GM18526 (cell line): ENCODE results near the gene SH3GL2.

Experiments
- POLR2A ChIP-seq: IDR thresholded peaks from 3 replicates; pipeline ENCODE4 v1.6.1; 2011; ENCODE audit not compliant: insufficient read length; ENCODE audit errors: extremely low read depth

The SH3GL2 gene

DNA sequence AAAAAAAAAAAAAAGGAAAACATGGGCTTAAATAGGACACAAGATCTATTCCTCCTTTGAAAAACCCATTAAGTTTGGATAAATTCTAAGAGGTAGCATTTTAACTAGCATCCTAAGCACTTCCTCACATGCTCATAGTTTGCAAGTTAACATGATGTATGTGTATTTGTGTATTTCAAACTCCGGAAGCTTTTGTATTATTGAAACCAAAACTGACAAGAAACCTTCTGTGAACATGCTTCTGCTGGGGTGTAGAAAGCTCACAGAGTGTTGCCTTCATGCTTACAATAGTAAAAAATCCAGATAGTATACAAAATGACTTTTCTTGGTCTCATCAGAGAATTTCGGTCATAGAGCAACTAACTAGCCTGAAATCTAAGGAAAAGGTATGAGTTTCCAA, 103.8 kb downstream of the SH3GL2 start:
- no peak for TF ChIP-seq POLR2A

DNA sequence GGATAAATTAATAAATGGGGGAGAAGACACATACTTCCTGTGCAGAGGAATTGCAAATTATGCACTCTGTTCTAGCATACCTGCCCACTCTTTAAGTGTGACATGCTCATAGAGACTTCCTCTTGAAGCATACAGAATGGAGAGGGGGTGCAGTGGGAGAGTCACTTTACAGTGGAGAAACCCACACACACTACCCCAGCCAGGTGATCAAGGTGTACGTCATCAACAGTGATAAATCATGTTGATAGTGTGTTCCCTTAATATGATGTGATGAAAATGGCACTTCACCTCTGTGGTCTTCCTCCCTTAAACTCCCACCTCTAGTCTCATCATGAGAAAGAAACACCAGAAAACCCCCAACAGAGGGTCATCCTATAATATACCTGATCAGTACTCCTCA, 110.0 kb downstream of the SH3GL2 start:
- TF ChIP-seq POLR2A = no peak

DNA sequence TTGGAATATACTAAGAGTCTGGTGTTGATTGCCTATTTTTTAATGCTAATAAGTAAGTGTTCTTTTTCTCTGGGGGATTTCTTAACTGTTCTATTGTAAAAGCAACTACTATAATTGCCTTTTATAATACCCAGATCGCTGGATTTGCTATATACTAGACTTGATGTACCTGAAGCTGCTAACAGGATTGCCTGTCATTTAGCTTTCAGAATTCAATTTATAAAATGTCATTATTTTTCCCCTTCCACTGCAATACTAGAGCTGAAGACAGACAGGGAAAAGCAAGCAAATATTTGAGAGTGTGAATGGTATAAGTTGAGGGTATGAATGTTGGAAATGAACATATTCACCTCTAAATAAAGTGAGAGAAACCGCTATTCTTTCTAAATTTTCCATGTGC, 115.5 kb downstream of the SH3GL2 start:
- no peak for TF ChIP-seq POLR2A

DNA sequence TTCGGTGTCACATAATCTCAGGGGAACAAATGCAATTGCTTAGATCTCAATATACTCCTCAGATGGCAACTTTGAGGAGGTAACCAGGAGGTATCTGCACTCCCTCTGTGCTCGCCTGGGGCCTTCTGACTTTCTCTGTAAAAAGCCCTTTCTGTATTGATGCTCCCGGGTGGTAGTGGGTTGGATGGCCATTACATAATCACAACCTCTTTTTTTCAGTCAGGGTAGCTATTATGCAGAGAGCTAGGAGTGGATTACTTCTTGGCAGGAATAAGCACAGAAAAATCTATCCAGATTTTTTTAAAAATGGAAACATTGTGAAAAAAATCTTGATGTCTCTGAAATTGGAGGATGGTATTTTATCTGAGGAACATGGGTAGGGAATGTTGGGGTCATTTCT, 116.6 kb downstream of the SH3GL2 start:
- no peak for TF ChIP-seq POLR2A

DNA sequence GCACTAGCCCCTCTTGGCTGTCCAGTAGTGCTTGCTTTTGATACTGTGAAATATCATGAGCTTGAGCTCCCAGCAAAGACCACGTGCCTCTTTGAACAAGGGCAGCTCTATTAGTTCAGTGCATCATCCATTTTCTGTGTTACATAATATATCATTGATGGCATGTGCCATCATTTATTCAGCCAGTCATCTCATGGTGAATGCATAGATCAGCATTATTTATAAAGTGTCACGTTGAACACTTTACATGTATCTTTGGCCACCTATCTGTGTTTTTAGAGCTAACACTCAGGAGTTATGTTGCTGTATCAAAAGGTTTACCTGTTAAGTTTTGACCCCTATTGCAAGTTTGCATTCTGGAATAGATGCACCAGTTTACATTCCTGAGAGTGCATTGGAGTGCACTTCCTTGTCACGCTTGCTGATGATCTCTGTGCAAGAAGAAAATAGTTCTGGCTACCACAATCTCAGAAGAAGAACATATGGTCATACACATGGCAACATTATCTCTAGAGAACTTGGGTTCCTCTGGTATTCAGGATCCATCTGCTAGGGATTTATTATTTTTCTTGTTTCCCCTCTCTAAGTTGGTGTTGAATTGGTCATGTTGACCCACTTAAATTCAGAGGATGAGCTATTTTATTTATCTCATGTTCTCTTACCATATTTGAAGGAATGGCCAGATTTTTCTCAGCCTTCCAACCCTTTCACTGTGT, 120.9 kb downstream of the SH3GL2 start:
- no peak for TF ChIP-seq POLR2A

DNA sequence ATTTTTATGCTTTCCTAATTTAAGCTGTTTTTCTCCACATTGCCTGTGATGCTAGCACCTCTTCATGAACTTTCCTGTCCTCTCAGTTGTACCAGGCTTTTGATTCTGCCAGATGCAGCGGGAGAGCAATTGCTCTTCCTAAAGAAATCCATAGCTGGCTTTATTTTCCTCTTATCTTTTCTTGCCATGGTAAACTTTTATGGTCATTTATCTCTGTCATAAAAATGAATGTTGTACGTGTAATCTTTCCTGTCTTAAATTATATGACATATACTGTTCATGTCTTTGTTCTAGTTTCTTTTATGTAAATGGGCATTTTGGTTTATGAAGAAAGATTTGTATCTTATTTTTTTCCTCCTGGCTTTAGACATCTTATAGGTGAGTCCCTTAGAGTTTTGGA, 127.5 kb downstream of the SH3GL2 start:
- TF ChIP-seq POLR2A = no peak

DNA sequence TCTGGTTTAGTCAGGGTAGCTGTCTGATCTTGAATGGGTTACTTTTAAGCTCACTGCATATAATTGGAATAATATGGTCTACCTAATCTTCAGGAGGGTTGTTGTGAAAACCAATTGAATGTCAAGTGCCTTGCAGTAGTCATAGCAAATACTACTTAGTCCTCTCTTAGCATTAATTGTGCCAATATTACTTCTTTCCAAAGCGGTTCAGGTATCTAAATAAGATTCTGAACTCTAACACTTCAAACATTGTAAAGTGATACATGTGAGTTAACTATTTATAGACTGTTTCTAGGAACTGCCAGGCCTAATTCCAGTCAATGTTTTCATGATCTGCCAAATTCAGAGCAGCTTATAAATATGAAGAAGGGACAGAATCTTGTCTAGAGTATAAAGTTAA, 140.2 kb downstream of the SH3GL2 start:
- TF ChIP-seq POLR2A = no peak

DNA sequence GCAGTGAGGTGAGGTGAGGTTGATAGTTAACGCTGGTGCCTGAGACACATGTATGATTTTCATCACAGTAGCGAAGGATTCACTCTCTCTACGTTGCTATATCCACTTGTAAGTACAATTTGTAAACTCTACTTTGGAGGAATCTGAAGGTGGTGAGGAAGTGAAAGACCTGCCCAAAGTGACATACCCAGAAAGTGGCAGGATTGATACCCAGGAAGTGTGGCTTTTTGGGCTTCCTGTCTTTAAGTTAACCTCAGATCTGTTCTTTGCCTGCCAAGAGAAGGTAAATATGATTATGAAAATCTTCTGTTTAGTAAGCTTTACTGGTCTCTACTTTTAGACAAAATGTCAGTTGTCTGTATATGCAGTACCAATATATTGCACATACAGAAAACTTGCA, 143.1 kb downstream of the SH3GL2 start:
- no peak for TF ChIP-seq POLR2A

DNA sequence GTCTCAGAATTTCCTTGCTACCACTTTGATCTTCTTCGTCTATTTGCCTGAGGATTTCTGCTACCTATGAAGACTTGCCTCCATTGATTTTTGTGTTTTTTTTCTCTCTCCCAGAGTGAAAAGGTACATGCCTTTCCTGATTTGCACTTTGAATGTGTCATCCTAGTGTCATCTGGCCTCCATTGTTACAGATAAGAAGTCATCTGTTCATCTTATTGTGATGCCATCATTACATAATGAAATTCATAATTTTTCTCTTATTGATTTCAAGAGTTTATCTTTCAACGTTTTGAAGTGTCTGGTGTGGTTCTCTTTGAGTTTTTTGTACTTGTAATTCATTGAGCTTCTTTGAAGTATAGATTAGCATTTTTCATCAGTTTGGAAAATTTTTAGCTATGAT, 144.8 kb downstream of the SH3GL2 start:
- no peak for TF ChIP-seq POLR2A

DNA sequence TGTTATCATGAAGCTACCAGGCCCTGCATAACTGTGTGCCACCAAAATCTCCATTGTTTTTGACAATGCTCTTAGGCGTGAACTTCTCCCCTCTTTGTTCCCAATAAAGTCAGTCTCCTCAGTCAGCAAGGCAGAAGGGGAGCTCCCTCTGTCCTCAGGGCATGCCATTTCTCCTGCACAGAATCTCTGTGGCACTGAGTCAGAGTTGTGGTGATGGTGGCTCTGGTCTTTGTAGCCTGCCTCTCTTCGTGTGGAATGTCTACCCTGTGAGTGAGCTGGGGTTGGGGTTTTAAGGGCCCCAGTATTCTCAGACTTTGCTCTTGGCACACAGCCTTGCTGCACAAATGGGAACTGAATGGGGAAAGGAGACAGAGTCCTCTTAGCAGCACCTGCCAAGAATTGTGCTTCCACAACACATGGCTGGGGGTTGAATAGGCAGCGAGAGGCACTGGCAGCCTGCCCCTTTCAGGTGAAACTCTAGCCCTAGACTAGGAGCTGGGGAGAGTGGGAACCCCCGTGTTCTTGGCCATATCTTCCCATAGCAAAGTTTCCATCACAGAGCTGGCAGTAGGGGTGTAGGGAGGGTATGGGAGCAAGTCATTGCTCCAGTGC, 146.6 kb downstream of the SH3GL2 start:
- TF ChIP-seq POLR2A = no peak

DNA sequence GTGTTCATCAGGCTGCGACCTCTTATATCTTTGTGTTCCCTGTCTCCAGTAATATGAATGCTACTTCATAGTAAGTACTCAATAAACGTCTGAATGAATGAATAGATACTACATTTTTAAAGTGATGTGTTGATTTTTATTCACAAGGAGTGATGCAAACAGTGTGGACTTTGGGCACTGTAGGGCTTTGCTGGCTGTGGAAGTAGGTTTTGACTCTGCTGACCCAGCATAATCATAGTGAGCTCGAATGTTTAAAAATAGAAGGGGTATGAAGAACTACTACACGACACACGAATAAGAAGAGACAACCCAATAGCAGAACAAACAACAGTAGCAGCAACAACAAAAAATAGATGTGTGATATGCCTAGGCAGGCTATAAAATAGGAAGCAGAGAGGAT, 147.4 kb downstream of the SH3GL2 start:
- no peak for TF ChIP-seq POLR2A

DNA sequence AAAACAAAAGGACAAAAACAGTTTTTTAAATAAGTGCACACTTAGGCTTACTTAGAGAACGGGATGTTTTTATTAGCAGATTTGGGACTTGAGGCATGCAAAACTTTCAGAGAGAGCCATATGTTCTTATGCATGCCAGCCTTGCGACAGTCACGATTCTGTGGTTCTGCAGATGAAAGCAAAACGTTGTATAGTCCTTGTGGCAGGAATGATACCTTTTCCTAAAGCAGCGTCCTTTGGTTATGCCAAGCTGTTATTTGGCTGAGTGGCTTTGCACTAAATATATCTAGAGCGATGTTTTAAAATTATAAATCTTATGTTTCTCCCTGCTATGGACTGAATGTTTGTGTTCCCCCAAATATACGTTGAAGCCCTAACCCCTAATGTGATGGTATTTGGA, 152.0 kb downstream of the SH3GL2 start:
- no peak for TF ChIP-seq POLR2A

DNA sequence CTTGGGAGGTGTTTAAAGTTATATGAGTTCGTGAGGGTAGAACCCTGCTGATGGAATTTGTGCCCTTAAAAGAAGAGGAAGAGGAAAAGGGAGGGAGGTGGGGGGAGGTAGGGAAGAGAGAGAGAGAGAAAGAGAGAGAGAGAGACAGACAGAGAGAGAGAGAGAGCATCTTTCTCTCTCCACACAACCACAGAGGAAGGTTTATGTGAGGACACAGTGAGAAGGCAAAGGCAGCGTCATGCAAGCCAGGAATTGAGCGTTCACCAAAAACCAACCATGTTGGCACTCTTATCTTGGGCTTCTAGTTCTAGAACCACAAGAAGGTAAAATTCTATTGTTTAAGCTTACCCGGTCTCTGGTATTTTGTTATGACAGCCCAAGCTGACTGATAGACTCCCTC, 152.4 kb downstream of the SH3GL2 start:
- no peak for TF ChIP-seq POLR2A

DNA sequence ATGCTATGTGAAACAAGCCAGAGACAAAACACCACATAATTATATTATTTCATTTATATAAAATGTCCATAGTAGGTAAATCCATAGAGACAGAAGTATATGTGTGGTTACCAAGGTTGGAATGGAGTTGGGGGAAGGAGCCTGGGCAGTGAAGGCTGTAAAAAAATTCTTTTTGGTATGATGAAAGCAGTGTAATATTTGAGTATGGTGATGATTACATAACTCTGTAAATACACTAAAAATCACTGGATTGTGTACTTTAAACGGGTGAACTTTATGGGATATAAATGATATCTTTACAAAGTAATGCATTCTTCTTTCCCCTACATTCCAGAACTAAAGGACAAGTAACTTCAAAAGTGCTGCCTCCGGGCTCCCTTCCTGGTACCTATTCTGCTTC, 155.8 kb downstream of the SH3GL2 start:
- TF ChIP-seq POLR2A = no peak

DNA sequence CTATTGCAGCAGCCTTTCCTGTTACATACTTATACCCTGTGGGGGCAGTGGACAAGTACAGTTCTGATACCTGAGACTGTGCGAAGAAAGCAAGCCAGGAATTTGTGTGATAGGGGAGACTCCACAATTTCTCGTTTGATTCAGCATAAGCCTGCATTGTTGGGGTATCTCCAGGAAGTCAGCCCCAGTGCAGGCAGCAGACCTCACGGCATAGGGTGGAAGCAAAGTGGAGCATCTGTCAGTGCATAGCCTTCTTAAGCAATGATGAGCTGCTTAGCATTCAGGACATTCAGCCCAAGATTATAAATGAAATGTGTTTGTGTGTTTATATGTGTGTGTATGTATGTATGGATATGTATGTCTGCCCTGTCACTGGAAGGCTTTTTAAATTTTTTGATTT, 157.0 kb downstream of the SH3GL2 start:
- TF ChIP-seq POLR2A = no peak

DNA sequence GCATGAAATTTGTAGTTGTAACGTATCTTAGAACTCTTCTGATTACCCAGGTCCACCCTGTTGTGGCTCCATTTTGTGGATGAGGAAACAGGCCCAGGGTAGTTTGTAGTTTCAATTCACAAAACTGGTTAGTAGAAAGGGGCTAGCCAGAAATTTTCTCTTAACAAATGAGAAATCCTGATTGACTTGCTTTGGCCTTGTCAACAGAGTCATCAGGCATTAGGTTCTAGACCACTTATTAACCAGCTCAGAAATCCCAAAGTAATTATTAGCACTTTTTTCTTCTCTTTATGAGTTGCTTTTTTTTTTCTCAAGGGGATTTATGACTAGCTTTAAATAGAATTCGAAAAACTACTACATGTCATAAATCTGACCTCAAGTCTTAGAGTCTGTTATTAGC, 160.2 kb downstream of the SH3GL2 start:
- TF ChIP-seq POLR2A = no peak

DNA sequence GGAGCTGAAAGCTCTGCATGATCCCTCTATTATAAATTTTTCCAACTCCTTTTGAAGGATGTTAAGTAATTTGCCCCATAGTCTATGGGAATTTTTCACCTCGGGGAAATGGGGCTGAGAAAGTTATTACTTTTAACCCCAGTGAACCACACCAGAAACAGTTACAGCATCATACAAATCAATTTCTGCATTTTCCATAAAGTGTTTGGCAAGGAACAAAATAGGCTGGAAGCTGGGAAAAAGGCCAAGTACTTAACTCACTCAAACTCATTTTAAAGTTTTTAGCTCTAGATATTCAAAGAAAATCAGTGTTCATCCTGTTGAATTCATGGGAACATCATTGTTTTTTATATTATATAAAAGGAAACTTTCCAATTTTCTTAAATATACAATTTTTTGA, 160.9 kb downstream of the SH3GL2 start:
- TF ChIP-seq POLR2A = no peak

DNA sequence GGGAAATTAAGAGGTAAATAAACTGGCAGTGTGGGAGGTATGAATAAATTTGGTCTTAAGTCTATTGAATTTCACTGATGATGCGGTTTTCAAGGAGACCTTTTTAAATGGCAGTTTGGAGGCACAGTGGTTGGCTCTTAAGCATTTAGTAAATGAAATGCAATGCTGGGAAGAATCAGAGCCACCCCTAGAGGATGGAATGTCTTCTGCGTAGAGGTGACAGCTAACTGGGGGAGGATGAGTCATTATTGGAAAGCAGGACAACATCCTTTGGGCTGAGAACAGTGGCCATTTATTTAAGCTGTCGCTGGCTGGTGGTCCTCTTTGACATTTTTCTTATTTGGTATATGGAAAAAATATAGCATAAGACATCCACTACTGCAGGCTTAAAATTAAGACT, 163.2 kb downstream of the SH3GL2 start:
- no peak for TF ChIP-seq POLR2A

DNA sequence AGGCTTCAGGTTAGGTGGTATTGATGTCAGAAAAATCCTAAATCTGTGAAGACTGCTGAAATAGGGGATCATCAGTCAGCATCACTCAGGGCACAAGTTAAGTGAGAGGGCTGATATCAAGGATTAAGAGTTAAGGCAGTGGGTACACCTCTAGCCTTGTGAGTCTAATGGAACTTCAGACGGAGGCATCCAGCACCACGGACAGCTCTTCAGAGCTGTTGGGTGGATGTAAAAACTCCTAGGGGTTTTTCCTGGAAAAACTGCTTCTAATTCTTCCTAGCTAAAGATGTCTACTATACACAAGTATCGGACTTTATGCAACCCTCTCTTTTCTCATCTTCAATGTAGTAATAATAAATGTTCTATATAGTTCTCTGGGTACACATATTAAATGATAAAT, 165.9 kb downstream of the SH3GL2 start:
- TF ChIP-seq POLR2A = no peak
